ENCODE results near the gene EMCN. TPM values are rescaled to one million over a fixed set of nuclear protein-coding genes. Genes with fewer than 3 reads are reported as not detected.
"Not testable (repeated sequence)": the region's sequence is repeated elsewhere in the genome, so short reads cannot be mapped to it uniquely, and the experiment has no call there.

The EMCN gene
- total and polyA plus RNA-seq, 10 of the 15 experiments (the other 5 are each of a cell fraction or from before 2014, with no cell fraction given) = not detected

DNA sequence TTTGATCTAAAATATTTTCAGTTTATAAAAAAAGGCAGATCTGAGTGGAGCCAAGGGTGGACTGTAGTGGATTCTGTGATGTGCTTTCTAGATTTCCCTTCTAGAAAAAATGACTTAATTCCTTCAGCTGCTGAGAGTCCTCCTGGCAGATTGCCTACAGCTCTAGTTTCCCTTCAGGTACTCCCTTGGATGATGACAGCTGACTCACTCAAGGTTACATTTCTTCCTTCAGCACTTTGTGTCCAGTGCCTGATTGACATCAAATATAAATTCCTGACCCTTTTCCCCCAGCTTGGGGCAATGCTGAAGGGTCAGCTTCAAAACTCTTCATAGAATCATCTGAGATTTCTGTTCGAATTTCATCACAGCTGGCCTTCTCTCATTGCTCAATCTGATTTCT, 161.7 kb downstream of the EMCN start (continued):
- TF ChIP-seq, protein P1, sequence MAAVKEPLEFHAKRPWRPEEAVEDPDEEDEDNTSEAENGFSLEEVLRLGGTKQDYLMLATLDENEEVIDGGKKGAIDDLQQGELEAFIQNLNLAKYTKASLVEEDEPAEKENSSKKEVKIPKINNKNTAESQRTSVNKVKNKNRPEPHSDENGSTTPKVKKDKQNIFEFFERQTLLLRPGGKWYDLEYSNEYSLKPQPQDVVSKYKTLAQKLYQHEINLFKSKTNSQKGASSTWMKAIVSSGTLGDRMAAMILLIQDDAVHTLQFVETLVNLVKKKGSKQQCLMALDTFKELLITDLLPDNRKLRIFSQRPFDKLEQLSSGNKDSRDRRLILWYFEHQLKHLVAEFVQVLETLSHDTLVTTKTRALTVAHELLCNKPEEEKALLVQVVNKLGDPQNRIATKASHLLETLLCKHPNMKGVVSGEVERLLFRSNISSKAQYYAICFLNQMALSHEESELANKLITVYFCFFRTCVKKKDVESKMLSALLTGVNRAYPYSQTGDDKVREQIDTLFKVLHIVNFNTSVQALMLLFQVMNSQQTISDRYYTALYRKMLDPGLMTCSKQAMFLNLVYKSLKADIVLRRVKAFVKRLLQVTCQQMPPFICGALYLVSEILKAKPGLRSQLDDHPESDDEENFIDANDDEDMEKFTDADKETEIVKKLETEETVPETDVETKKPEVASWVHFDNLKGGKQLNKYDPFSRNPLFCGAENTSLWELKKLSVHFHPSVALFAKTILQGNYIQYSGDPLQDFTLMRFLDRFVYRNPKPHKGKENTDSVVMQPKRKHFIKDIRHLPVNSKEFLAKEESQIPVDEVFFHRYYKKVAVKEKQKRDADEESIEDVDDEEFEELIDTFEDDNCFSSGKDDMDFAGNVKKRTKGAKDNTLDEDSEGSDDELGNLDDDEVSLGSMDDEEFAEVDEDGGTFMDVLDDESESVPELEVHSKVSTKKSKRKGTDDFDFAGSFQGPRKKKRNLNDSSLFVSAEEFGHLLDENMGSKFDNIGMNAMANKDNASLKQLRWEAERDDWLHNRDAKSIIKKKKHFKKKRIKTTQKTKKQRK (IDR thresholded peaks at IDR 0.05; ENCODE audit: low read depth, low read length) = no peak
- TF ChIP-seq, protein P2, sequence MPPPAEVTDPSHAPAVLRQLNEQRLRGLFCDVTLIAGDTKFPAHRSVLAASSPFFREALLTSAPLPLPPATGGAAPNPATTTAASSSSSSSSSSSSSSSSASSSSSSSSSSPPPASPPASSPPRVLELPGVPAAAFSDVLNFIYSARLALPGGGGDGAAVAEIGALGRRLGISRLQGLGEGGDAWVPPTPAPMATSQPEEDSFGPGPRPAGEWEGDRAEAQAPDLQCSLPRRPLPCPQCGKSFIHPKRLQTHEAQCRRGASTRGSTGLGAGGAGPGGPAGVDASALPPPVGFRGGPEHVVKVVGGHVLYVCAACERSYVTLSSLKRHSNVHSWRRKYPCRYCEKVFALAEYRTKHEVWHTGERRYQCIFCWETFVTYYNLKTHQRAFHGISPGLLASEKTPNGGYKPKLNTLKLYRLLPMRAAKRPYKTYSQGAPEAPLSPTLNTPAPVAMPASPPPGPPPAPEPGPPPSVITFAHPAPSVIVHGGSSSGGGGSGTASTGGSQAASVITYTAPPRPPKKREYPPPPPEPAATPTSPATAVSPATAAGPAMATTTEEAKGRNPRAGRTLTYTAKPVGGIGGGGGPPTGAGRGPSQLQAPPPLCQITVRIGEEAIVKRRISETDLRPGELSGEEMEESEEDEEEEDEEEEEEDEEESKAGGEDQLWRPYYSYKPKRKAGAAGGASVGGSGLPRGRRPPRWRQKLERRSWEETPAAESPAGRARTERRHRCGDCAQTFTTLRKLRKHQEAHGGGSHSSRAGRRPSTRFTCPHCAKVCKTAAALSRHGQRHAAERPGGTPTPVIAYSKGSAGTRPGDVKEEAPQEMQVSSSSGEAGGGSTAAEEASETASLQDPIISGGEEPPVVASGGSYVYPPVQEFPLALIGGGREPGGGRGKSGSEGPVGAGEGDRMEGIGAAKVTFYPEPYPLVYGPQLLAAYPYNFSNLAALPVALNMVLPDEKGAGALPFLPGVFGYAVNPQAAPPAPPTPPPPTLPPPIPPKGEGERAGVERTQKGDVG (CRISPR knock-in tag; IDR thresholded peaks at IDR 0.05) = no peak
- TF ChIP-seq, protein P3, sequence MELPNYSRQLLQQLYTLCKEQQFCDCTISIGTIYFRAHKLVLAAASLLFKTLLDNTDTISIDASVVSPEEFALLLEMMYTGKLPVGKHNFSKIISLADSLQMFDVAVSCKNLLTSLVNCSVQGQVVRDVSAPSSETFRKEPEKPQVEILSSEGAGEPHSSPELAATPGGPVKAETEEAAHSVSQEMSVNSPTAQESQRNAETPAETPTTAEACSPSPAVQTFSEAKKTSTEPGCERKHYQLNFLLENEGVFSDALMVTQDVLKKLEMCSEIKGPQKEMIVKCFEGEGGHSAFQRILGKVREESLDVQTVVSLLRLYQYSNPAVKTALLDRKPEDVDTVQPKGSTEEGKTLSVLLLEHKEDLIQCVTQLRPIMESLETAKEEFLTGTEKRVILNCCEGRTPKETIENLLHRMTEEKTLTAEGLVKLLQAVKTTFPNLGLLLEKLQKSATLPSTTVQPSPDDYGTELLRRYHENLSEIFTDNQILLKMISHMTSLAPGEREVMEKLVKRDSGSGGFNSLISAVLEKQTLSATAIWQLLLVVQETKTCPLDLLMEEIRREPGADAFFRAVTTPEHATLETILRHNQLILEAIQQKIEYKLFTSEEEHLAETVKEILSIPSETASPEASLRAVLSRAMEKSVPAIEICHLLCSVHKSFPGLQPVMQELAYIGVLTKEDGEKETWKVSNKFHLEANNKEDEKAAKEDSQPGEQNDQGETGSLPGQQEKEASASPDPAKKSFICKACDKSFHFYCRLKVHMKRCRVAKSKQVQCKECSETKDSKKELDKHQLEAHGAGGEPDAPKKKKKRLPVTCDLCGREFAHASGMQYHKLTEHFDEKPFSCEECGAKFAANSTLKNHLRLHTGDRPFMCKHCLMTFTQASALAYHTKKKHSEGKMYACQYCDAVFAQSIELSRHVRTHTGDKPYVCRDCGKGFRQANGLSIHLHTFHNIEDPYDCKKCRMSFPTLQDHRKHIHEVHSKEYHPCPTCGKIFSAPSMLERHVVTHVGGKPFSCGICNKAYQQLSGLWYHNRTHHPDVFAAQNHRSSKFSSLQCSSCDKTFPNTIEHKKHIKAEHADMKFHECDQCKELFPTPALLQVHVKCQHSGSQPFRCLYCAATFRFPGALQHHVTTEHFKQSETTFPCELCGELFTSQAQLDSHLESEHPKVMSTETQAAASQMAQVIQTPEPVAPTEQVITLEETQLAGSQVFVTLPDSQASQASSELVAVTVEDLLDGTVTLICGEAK (IDR thresholded peaks at IDR 0.05; ENCODE audit: borderline replicate concordance) = no peak
- TF ChIP-seq SIX5 (IDR thresholded peaks at IDR 0.05; ENCODE audit: low read depth, low read length, severe bottlenecking) (no peak), SMARCA5 (IDR thresholded peaks at IDR 0.05) (no peak), SUZ12 (IDR thresholded peaks at IDR 0.05; ENCODE audit: unreplicated experiment) (no peak), RFX5 (IDR thresholded peaks at IDR 0.05; ENCODE audit: low read depth, low read length) (no peak), ATF7 (IDR thresholded peaks at IDR 0.05; ENCODE audit: low read depth) (no peak), BACH1 (IDR thresholded peaks at IDR 0.05; ENCODE audit: borderline replicate concordance) (no peak), ZNF207 (IDR thresholded peaks at IDR 0.05; ENCODE audit: borderline replicate concordance) (no peak)
- TF ChIP-seq, protein P4, sequence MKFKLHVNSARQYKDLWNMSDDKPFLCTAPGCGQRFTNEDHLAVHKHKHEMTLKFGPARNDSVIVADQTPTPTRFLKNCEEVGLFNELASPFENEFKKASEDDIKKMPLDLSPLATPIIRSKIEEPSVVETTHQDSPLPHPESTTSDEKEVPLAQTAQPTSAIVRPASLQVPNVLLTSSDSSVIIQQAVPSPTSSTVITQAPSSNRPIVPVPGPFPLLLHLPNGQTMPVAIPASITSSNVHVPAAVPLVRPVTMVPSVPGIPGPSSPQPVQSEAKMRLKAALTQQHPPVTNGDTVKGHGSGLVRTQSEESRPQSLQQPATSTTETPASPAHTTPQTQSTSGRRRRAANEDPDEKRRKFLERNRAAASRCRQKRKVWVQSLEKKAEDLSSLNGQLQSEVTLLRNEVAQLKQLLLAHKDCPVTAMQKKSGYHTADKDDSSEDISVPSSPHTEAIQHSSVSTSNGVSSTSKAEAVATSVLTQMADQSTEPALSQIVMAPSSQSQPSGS (IDR thresholded peaks at IDR 0.05; ENCODE audit: low read length) = no peak

DNA sequence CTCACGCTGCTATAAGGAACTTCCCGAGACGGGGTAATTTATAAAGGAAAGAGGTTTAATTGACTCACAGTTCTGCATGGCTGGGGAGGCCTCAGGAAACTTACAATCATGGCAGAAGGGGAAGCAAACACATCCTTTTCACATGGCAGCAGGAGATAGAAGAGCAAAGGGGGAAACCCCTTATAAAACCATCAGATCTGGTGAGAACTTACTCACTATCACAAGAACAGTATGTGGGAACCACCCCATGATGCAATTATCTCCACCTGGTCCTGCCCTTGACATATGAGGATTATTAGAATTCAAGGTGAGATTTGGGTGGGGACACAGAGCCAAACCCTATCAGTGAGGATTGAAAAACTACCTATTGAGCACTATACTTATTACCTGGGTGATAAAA, 165.5 kb downstream of the EMCN start:
- H4K20me1 ChIP-seq (ENCODE audit: control insufficient read depth, insufficient read depth); FAIRE-seq; H3K79me2 ChIP-seq (ENCODE audit: control insufficient read depth, insufficient read depth, low read length); DNase-seq (ENCODE audit: low read depth, low spot score); ATAC-seq; H3K36me3 ChIP-seq (ENCODE audit: control insufficient read depth in 2 of 2, insufficient read depth in 2 of 2, low read length in 1 of 2); H3K4me3 ChIP-seq; SMC1A ChIA-PET (ENCODE audit: uncharacterized antibody, unreplicated experiment); H3K27me3 ChIP-seq (replicated peaks in 1 of 2; ENCODE audit: control insufficient read depth in 2 of 2, insufficient read depth in 2 of 2, low read length in 1 of 2); H3K9me3 ChIP-seq (replicated peaks; ENCODE audit: control insufficient read depth, insufficient read depth, low read length); in situ Hi-C loops (cut with MboI); H3K27ac ChIP-seq (ENCODE audit: control insufficient read depth, insufficient read depth); H3K4me1 ChIP-seq (ENCODE audit: control insufficient read depth, insufficient read depth, low read length); H3K4me2 ChIP-seq (ENCODE audit: control insufficient read depth, insufficient read depth); RAD21 ChIA-PET (ENCODE audit: unreplicated experiment); H3K9ac ChIP-seq (ENCODE audit: control insufficient read depth, insufficient read depth, low read length); BruUV-seq (replicated peaks); intact Hi-C loops (cut with micrococcal nuclease; ENCODE audit: unreplicated experiment); POLR2A ChIA-PET; H2AFZ ChIP-seq (ENCODE audit: control insufficient read depth, low read depth, low read length): not testable (repeated sequence)
- CTCF ChIA-PET = interaction anchor here (0.9 kb wide), 1 partner anchor 7 kb away, joined by 3 read pairs; no protein-coding TSS in a partner anchor
- WGBS (ENCODE audit: insufficient coverage, insufficient replicate concordance, low lambda C conversion rate, missing lambda C conversion rate) = 45% methylated on average over 3 of the region's 3 CpGs
